ENCODE measurements around the gene NAIF1.
"Not testable (repeated sequence)": the region's sequence is repeated elsewhere in the genome, so short reads cannot be mapped to it uniquely, and the experiment has no call there.

Gene NAIF1, protein sequence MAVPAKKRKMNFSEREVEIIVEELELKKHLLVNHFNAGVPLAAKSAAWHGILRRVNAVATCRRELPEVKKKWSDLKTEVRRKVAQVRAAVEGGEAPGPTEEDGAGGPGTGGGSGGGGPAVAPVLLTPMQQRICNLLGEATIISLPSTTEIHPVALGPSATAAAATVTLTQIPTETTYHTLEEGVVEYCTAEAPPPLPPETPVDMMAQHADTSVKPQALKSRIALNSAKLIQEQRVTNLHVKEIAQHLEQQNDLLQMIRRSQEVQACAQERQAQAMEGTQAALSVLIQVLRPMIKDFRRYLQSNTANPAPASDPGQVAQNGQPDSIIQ

DNA sequence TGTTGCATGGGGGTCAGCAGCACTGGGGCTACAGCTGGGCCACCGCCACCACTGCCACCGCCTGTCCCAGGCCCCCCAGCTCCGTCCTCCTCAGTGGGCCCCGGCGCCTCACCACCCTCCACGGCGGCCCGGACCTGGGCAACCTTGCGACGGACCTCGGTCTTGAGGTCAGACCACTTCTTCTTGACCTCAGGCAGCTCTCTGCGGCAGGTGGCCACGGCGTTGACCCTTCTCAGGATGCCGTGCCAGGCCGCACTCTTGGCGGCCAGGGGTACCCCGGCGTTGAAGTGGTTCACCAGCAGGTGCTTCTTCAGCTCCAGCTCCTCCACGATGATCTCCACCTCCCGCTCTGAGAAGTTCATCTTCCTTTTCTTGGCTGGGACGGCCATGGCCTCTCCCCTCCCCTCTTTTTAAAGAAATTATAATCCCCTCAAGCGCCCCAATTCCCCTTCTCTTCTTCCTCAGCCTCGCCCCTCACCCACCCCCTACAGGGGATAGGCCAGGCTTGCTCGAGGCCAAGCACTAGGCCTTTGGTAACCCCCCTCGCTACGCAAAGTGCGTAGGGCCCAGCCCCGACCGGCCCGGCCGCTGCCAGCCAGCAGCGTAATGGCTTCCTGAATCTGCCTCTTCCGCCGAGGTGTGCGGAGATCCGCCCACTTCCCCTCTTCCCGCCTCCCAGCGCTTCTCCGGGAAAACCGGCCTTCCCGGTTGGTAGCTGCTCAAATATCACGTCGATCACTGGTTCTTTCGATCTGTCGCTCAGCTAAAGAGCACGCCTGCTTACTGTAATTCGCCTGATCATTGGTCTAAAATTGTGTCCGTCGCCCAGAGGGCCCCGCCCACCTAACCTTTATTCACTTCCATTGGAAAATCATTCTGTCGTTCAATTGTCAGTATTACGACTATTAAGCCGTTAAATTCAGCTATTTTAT lies at the start of gene NAIF1:
Gene NAIF1, minus strand, starts transcription at position 608 of the 932 bp plus-strand sequence. Its CDS starts 219 bp downstream, at position 389.
- peak; percentile 97 to 99 for DNase-seq

DNA sequence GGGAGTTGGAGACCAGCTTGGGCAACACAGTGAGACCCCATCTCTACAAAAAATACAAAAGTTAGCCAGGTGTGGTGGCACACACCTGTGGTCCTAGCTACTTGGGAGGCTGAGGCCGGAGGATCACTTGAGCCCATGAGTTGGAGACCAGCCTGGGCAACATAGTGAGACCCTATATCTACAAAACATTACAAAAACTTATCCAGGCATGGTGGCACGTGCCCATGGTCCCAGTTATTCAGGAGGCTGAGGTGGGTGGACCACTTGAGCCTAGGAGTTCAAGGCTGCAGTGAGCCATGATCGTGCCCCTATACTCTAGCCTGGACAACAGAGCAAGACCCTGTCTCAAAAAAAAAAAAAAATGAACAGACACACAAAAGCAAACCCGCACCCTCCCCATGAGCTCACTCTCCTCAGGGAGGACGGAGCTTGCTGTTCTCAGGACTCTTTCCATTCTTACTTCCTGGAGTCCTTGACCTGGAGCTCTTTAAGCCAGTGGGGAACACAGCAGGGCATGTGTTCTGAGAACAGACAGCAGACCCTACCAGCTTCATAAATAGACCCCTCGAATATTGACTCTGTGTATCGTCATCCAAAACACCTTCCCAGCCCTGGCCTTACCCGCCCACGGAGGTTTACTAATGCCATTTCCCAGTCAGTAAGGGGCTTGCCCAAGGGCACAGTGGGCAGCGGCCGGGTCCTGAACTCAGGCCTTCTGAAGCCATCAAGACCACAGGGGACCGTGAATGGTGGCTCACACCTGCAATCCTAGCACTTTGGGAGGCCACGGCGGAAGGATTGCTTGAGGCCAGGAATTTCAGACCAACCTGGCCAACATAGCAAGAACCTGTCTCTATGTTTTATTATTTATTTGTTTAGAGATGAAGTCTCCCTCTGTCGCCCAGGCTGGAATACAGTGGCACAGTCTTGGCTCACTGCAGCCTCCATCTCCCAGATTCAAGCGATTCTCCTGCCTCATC lies 49.3 kb upstream of the NAIF1 start:
- no peak for DNase-seq

DNA sequence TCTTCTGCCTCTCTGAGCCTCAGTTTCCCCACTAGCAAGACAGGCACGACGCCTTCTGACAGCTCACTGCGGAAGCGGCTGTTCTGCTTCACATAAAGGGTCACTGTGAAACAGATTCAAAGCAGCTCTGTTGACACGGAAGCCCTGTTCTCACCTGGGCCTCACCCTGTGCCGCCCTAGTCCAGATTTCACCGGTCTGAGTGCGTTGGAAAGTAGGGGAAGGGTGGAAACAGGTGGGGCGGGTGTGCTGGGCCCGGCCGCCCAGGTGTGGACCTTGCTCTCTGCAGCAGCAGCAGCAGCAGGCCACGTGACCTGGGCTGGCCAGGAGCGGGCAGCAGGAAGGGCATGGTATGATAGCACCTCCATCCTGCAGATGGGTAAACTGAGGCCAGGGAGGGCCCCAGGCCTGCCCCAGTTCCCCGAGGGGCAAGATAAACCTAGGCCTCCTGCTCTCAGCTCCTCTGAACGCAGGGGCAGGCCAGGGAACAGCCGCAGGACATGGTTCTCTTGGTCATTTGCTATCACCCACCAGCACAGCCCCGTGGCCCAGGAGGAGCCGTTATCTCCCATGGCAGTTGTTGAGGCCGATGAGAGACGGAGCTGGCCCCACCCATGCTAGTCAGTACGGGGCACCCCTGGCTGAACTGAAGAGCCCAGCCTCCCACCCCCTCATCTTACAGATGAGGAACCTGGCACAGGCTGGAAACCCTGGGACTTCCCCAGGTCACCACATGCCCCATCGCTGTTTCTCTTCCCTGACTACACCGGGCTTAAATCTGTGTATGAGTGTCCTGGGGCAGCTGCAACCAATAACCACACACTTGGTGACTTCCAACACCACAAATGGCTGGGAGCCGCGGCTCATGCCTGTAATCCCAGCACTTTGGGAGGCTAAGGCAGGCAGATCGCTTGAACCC lies 48.3 kb upstream of the NAIF1 start:
- DNase-seq = no peak

DNA sequence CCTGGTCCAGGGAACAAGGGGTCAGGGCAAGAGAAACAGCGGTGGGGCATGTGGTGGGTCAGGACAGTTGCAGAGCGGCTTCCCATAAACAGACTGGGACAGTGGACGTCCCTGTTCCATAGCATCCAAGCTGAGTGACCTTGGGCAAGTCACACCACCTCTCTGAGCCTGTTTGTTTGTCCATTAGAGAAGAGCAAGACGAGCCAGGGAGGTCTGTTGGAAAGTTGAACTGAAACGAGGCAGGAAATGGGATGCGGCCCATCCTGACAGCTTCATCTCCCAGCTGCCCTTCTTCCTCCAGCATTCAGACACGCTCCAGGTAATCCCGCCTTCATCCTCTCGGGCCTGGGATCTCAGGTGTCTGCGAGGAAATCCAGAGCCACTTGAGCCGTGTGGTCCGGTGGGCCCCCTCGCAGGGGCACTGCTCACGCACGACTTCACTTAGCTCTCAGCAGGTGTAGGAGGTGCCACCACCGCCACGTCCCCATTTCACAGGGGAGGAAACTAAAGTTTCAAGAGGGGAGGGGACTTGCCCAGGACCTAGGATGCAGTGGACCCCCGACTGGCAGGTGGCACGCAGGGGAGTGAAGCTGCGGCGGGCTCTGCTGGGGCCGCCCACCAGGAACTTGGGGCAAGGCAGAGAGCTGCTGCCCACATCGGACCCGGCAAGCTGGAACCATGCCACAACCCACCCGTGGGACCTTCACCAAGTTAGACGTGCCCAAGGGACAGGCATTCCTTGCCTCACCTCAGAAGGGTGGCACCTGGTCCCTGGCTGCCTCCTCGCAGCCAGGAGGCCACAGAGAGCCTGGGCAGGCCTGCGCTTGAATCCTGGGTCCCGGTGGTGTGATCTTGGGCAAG lies 47.4 kb upstream of the NAIF1 start:
- DNase-seq = no peak

DNA sequence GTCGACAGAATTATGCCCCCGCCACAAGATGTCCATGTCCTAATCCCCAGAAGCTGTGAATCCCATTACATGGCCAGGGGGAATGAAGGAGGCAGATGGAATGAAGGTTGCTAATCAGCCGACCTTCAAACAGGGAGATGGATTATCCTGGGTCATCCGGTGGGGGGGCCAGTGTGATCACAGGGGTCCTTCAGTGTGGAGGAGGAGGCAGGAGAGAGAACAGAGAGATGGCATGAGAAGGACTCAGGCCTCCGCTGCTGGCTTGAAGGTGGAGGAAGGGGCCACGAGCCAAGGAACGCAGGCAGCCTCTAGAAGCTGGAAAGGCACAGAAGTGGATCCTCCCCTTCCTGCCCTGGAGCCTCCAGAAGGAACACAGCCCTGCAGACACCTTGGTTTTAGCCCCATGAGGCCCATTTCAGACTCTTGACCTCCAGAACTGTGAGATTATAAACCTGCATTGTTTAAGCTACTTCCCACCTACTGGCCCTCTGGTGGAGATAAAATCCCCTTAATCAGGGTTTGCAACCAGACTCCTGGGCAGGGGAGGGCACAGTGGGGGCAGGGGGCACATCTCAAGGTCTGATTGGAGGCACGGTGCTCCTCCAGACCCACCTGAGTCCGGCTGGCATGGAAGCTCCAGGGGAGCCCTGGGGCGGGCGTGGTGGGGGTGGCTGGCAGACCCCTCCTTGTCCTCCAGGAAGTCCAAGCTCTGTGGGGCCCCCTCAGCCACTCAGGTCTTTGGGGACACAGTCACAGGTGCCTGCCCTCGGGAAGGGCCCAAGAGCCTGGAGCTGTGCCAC lies 46.6 kb upstream of the NAIF1 start:
- DNase-seq = no peak

DNA sequence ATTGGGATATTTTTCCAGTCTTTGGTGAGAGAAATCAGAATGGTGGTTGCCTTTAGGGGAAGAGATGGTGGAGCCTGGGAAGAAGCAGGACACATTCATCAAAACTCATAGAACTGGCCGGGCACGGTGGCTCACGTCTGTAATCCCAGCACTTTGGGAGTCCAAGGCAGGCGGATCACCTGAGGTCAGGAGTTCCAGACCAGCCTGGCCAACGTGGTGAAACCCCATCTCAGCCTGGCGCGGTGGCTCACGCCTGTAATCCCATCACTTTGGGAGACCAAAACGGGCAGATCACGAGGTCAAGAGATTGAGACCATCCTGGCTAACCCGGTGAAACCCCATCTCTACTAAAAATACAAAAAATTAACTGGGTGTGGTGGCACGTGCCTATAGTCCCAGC lies 44.6 kb upstream of the NAIF1 start:
- not testable (repeated sequence) for DNase-seq

DNA sequence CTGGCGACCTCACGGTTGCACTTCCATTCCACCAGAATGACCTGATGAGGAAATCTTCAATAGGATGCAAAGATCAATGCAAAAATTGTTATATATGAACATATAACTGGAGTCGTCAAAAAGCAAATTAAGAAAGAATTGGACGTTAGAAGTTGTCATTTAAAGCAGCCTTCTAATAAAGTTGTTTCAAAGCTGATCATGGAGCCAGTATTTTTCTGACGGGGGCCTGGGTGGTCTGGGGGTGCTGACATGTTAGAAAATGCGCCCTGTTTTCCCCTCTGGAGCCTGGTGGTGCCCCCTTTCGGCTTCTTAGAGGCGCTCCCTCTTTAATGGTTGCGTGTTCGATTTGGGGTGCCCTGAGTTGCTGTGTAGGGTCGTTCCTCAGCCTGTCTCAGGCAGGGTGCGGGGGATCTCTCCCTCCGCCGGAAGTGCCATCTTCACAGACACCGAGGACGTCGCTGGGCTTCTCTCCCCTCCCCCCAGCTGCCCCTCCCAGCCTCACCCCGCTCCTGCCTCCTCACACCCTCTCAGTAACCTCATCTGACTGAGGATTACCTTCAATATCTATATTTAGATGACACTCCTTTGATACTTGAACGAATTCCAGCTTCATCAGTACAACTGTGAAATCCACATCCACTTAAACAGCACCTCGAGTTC lies 42.1 kb upstream of the NAIF1 start:
- no peak for DNase-seq

DNA sequence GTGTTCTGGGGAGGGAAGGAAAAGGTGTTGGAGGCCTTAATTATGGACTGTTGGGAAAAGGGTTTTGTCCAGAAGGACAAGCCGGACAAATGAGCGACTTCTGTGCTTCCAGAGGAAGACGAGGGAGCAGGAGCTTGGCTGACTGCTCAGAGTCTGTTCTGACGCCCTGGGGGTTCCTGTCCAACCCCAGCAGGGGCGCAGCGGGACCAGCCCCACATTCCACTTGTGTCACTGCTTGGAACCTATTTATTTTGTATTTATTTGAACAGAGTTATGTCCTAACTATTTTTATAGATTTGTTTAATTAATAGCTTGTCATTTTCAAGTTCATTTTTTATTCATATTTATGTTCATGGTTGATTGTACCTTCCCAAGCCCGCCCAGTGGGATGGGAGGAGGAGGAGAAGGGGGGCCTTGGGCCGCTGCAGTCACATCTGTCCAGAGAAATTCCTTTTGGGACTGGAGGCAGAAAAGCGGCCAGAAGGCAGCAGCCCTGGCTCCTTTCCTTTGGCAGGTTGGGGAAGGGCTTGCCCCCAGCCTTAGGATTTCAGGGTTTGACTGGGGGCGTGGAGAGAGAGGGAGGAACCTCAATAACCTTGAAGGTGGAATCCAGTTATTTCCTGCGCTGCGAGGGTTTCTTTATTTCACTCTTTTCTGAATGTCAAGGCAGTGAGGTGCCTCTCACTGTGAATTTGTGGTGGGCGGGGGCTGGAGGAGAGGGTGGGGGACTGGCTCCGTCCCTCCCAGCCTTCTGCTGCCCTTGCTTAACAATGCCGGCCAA lies 41.3 kb upstream of the NAIF1 start:
- DNase-seq = no peak

DNA sequence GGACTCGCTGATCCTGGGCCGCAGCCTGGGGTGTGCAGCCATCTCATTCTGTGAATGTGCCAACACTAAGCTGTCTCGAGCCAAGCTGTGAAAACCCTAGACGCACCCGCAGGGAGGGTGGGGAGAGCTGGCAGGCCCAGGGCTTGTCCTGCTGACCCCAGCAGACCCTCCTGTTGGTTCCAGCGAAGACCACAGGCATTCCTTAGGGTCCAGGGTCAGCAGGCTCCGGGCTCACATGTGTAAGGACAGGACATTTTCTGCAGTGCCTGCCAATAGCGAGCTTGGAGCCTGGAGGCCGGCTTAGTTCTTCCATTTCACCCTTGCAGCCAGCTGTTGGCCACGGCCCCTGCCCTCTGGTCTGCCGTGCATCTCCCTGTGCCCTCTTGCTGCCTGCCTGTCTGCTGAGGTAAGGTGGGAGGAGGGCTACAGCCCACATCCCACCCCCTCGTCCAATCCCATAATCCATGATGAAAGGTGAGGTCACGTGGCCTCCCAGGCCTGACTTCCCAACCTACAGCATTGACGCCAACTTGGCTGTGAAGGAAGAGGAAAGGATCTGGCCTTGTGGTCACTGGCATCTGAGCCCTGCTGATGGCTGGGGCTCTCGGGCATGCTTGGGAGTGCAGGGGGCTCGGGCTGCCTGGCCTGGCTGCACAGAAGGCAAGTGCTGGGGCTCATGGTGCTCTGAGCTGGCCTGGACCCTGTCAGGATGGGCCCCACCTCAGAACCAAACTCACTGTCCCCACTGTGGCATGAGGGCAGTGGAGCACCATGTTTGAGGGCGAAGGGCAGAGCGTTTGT lies 40.5 kb upstream of the NAIF1 start:
- DNase-seq = no peak

DNA sequence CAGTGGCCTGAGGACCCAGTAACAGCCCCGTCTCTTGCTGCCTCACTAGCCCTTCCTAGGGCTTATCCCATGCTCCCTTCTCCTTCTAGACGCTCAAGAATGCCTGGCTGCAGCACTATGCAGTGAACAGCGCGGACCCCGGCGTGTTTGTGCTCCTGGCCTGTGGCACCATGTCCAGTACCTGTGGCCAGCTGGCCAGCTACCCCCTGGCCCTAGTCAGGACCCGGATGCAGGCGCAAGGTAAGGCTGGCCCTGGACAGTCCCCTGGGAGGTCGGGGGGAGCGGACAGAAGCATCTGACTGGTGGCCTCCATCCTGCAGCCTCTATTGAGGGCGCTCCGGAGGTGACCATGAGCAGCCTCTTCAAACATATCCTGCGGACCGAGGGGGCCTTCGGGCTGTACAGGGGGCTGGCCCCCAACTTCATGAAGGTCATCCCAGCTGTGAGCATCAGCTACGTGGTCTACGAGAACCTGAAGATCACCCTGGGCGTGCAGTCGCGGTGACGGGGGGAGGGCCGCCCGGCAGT lies 39.9 kb upstream of the NAIF1 start:
- DNase-seq = no peak

DNA sequence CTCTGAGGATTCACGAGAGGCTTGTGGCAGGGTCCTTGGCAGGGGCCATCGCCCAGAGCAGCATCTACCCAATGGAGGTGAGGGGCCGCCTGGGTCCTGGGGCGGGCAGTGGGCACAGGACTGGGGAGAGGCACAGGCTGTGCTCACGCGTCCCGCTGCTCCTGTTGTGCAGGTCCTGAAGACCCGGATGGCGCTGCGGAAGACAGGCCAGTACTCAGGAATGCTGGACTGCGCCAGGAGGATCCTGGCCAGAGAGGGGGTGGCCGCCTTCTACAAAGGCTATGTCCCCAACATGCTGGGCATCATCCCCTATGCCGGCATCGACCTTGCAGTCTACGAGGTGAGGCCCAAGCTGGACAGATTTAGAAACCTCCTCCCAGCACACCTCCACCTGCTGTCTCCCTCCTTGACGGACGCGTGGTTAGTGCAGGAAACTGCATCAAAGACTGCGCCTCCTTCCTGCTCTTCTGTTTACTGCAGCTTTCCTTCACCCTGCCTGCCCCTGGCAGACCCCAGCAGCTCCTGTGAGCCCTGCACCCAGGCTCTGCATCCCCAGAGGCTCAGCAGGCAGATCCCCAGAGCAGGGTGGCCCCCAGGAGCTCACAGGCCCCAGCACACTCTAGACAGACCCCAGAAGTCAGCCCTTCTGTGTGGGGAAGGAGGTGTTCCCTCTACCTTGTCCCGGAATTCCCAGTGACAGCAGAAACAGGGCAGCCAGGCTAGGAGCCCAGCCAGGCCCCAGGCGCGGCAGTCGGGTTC lies 39.2 kb upstream of the NAIF1 start:
- DNase-seq = no peak

DNA sequence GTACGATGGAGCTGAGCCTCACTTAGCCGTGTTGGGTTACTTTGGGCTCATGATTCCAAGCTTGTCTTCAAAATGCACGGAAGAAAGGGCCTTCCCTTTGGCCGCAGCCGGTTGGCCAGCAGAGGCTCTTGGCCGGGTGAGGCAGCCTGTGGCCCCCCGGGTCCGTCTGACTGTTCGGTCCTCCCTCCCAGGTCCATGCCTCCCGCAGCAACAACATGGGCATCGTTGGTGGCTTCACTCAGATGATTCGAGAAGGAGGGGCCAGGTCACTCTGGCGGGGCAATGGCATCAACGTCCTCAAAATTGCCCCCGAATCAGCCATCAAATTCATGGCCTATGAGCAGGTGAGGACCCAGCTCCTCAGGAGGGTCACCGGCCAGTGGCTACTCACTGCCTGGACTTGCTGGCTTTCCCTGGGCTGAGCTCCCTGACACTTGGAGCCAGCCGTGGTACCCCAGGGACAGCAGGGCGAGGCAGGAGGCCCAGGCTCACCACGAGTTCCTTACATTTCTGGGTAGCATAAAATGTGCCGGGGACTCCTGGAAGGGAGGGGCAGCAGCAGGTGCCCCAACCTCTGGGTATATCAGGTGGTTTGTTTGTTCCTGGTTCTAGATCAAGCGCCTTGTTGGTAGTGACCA lies 38.5 kb upstream of the NAIF1 start:
- DNase-seq = no peak

DNA sequence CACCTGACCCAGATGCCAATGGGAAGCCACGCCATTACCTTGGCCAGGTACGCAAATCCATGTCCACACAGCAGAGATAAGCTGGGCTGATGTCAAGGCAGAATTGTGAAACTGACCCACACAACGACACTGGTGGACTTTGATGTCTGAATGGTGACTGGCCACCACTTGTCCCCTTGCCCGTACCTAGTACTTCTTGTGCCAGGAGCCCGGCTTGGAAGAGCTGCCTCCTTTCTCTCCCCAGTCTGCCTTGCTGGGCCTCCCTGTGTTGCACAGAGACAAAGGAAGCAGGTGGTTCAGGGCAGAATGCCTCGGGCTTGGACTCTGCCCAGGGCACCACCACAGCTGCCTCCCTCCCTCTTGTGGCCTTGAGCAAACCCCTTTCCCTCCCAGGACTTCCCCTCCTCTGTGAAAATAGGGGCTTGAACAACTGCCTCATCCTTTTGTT lies 37.1 kb upstream of the NAIF1 start:
- DNase-seq = no peak

DNA sequence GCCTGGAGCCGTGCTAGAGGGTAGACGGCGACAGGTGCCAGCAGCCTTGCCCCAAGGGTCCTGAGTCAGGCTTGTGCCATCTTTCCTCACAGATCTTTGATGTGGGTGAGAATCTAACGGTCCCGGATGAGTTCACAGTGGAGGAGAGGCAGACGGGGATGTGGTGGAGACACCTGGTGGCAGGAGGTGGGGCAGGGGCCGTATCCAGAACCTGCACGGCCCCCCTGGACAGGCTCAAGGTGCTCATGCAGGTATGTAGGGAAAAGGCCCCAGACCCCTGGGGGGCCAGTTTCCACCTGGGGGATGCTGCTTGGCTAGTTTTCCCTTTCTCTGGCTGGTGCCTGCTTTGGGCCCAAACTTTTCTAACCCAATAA lies 36.5 kb upstream of the NAIF1 start:
- no peak for DNase-seq

DNA sequence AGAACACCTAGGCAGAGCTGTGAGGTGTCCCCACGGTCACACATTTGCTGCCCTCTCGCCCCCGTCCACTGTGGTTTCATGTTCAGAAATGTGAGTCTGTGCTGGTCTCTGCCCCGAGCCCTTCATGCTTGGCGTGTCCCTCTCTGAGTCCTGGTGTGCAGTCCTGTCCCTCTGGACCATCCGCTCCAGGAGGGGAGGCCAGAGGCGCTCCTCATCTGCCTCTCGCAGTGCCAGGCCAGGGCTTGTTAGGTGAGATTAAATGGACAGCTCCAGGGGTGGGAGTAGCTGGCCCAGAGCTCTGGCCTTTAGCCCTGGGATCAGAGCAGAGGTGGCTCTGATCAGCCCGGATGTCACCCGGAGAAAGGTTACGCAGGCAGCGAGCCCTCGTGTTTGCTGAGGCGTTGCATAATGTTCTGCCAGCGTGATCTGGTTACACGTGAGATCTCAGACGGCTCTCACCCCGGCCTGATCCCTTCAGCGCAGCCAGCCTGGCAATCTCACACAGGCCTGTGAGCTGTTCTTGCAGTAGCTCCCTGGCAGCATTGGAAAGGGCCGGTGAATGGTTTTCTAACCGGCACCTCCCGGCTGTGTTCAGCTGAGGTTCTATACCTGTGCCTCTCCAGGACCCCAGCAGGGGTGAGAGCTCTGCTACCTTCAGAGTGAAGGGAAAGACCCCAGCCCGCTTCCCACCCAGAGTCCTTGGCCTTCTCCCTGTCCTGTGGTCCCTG lies 35.9 kb upstream of the NAIF1 start:
- DNase-seq = no peak
